NCI-H69 (cell line): Measurements from ENCODE around the gene GPS2.
"Not testable (repeated sequence)": the region's sequence is repeated elsewhere in the genome, so short reads cannot be mapped to it uniquely, and the experiment has no call there.

Experiments used
- DNase-seq: peaks from one replicate; lab custom pipeline; 2025; lab: John Stamatoyannopoulos, UW

Gene GPS2

GRCh38 chr17:7336240-7337175 is 21.3 kb upstream of the GPS2 start, which contains the start of gene ACAP1:
Gene ACAP1, plus strand, starts transcription at chr17:7336529. Its CDS starts 206 bp downstream, at chr17:7336735.
- no peak for DNase-seq

DNA sequence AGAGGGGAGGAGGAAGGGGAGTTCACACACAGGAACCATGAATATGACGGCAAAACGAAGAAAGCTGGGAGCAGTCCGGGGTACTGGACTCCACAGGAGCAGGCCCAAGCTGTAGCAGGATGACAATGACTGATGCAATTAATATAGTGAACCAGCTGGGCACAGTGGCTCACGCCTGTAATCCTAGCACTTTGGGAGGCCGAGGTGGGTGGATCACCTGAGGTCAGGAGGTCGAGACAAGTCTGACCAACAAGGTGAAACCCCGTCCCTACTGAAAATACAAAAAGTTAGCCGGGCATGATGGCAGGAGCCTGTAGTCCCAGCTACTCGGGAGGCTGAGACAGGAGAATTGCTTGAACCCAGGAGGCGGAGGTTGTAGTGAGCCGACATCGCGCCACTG is 20.6 kb upstream of the GPS2 start:
- not testable (repeated sequence) for DNase-seq

GRCh38 chr17:7334938-7335538 is 19.9 kb upstream of the GPS2 start:
- DNase-seq, result no peak

DNA sequence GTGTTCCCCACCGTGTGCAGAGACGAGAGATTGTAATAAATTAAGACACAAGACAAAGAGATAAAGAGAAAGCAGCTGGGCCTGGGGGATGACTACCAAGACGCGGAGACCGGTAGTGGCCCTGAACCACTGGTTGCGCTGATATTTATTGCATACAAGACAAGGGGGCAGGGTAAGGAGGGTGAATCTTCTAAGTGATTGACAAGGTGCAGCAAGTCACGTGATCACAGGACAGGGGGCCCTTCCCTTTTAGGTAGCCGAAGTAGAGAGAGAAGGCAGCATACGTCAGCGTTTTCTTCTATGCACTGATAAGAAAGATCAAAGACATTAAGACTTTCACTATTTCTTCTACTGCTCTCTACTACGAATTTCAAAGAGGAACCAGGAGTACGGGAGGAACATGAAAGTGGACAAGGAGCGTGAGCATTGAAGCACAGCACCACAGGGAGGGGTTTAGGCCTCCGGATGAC is 17.5 kb upstream of the GPS2 start:
- DNase-seq, result not testable (repeated sequence)

GRCh38 chr17:7332111-7332510 is 17.0 kb upstream of the GPS2 start:
- no peak for DNase-seq

- DNase-seq, result no peak
These were observed 15.5 kb upstream of the GPS2 start for GRCh38 chr17:7330638-7331015.

DNA sequence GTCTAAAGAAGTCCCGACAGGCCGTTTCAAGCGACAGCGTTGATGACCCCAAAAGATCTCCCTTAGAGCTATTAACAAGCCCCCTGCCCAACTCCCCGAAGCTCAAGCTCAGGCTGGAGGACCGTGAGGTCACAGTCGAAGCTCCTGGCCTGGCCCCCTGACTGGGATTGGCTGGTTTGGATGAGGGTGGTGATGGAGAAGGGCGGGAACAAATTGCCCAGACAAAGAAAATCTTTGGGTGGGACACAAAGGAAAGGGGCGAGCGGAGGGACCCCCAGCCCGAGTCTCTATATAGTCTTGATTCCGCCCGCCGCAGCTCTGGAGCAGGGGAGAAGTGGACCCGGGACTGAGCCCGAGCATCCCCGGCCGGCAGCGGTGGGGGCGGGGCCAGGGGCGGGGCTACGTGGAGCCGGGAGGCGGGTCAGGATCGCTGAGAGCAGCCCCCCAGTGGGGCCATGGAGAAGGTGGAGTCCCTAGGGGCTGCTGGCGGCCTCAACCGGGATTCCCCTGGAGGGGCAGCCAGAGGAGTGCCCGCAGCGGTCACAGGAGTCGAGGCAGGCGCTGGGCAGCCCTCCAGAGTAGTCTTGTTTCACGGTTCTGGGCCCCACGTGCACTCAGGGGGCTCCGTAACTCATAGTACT is 15.0 kb upstream of the GPS2 start:
- peak; percentile 79 for DNase-seq

DNA sequence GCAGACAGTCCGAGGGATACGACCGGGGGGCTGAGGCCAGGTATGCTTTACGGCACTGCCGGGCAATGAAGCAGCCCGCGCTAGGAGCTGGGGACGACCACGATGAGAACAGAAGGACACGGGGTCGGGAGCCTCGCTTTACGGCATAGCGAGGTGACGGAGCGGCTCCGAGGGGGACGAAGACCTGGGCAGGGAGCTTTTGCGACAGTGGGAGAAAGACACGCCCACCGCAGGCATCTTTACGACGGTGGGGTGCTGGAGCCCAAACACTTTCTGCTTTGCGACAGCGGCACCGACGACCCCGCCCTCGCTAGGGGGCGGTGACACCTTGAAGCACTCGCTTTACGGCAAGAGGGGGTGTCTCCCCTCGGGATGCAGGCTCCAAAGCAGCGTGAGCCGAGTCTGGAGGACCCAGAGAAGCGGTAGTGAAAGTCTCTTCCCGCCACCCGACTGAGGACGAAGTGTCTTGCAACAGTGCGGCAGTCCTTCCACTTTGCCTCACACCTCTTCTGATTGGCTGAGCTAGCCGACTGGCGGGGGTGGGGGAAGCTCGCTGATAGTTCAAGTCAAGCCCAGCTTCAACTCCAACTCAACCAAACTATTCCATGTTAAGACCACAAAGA is 14.3 kb upstream of the GPS2 start:
- peak; percentile 98 for DNase-seq

DNA sequence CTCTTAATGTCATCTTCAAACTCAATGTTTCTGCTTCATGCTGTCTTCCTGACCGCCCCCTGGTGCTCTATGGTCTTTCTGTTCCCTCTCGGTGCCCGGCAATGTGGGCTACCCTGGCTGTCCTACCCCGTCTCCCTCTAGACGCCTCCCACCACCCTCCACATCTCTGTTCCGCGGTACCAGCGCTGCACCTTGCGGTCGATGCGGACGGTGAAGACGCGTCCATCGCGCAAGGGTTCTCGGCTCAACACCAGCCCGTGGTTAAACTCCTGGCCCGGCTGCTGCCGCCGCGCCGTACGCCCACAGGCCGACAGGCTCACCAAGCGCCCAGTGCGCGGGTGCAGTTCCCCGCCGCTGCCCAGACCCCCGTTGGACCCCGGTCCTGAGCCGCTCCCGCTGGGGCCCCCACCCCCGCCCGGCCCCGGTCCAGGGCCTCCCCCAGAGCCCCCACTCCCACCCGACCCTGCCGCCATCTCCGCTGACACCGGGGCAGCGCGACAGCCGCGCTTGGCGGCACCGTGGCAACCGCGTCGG is 13.7 kb upstream of the GPS2 start, which contains the start of gene NEURL4:
Gene NEURL4, minus strand, starts transcription at position 496 of the 534 bp plus-strand sequence. Its CDS starts 23 bp downstream, at position 473.
- DNase-seq, result no peak

GRCh38 chr17:7328009-7328408 is 12.8 kb upstream of the GPS2 start:
- no peak for DNase-seq

- no peak for DNase-seq
These were observed 12.3 kb upstream of the GPS2 start for GRCh38 chr17:7327501-7327900.

GRCh38 chr17:7327056-7327455 is 11.9 kb upstream of the GPS2 start:
- no peak for DNase-seq

- DNase-seq, result no peak
These were observed 11.0 kb upstream of the GPS2 start for GRCh38 chr17:7326186-7326585.

- no peak for DNase-seq
These were observed 9.9 kb upstream of the GPS2 start for GRCh38 chr17:7325031-7325528.

DNA sequence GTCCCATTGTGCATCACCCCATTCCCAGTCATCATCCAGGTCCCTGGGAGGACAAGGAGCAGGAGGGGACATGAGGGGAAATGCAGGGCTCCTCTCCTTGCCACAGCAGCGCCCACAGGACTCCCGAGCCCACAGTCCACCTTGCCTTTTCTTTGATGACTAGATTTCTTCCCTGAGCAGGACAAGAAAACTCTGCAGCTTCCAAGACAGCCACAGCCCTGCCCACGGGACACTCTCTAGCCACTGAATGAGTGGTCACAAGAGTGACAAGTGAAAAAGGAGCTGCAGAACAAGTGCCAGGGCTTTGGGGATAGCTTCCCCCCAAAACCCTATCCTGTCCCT is 9.2 kb upstream of the GPS2 start:
- no peak for DNase-seq

- DNase-seq, result no peak
These were observed 8.7 kb upstream of the GPS2 start for GRCh38 chr17:7323731-7324437.

DNA sequence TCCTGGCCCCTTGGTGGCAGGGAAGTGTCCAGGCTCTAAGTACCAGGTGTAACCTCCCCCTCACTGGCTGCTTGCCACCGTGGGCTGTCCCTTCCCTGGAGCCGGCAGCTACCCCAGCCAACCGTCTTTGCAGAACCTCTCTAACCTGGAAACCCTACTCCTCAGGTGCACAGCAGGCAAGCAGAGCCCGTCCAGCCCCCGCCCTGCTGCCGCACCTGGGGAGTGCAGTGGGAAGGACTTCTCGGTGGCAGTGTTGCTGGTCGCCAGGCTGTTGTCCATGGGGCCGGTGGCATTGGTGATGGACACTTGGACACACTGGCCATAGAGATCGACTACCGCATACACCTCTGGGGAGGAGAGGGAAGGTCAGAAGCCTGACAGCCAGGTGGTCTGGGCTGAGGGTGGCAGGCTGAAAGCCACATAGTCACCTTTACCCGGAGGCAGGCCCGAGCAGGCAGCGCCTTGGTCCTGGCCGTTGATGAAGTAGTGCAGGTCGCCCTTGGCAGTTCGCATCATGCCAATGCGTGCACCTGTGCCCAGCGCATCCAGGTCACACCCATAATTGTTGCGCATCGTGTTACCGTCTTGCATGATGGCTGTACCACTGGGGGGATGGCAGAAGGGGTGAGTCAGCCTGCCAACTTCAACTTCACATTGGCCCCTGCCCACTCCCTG is 7.5 kb upstream of the GPS2 start:
- no peak for DNase-seq

GRCh38 chr17:7321466-7321865 is 6.3 kb upstream of the GPS2 start:
- no peak for DNase-seq

DNA sequence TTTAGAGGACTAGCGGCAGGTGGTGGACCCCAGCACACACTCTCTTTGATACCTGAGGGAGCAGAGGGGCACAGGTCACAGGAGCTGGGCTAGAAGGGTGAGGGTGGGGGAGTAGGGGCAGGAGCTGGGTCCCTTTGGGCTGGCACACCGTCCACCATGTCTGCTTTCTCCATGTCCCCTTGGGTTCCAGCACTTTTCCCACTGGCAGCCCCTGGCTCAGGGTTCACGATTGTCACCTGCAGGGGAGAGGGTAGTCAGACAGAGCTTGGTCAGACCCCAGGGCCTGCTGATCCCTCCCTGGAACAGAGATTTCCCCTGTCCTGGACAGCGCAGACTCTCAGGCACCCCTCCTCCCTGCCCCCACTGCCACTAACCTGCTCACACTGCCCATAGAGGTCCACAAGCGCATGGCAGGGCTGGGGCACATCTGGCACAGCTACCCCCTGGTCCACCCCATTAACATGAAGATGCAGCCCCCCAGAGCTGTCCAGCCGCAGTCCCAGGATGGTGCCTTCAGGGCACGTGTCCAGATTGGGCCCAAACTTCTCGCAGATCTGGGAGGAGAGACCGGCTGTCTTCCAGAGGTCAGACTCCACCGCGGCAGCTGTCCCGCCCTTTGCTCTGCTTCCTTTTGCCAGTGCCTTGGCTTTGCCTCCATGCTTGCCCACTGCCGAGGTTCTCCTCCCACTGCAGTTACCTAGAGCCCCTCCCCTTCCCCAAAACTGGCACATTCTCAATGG is 3.1 kb upstream of the GPS2 start:
- DNase-seq, result no peak
